ENCODE data around the gene CFAP92. TPM values are rescaled to one million over a fixed set of nuclear protein-coding genes. Genes with fewer than 3 reads are reported as not detected.

The CFAP92 gene
- total RNA-seq, 3 donors from 2014 or later: 0.66 to 1.4 (median 1.3) TPM

- no peaks in the 10 kb centered on the region for H3K9me3 ChIP-seq
- intact Hi-C loops (cut with DNase I; ENCODE audit: low total_unique reads): no loop called here
- no peak overlapping the region for H3K4me3 ChIP-seq
- TF ChIP-seq POLR2A (IDR thresholded peaks at IDR 0.05) (no peak), POLR2AphosphoS5 (IDR thresholded peaks at IDR 0.05) (no peak), CTCF (IDR thresholded peaks at IDR 0.05) (no peak)
- no peak for DNase-seq (ENCODE audit: low spot score in 2 of 2)
- no peaks in the 10 kb centered on the region for H3K4me1 ChIP-seq
- no peaks in the 10 kb centered on the region for H3K27me3 ChIP-seq
- H3K27ac ChIP-seq: no peak overlapping the region
- no peaks in the 10 kb centered on the region for H3K36me3 ChIP-seq
Measured at GRCh38 chr3:129020691-129021090, 26.8 kb upstream of the CFAP92 start.

DNA sequence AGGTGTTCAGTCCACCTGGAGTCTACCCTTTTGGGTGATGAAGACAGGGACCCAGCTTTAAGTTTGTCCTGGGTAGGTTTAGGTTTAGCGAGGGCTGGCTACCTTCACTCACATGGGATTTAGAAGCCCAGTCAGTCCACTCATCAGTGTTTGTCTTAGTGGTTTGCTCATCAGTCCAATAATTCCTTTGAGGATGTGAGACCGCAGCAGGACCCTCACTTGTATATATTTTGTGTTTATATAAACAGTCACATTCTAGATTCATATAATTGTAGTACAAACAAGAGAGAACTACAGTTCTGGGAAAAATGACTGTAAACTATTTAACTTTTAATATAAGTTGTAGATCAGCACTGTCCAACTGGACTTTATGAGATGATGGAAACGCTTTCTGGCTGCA lies 25.4 kb upstream of the CFAP92 start:
- intact Hi-C loops (cut with DNase I; ENCODE audit: low total_unique reads): loop anchor here (5.0 kb wide), 1 partner anchor 532 kb away; no protein-coding TSS in a partner anchor
- no peak for TF ChIP-seq CTCF (IDR thresholded peaks at IDR 0.05)
- TF ChIP-seq POLR2AphosphoS5 (IDR thresholded peaks at IDR 0.05): no peak
- no peaks in the 10 kb centered on the region for H3K27me3 ChIP-seq
- no peak overlapping the region for H3K27ac ChIP-seq
- H3K4me1 ChIP-seq: no peaks in the 10 kb centered on the region
- no peaks in the 10 kb centered on the region for H3K36me3 ChIP-seq
- H3K9me3 ChIP-seq: no peaks in the 10 kb centered on the region
- no peak for DNase-seq (ENCODE audit: low spot score in 2 of 2)
- no peak overlapping the region for H3K4me3 ChIP-seq

GRCh38 chr3:129018751-129019150 lies 24.9 kb upstream of the CFAP92 start:
- no peak overlapping the region for H3K4me3 ChIP-seq
- no peaks in the 10 kb centered on the region for H3K27me3 ChIP-seq
- DNase-seq (ENCODE audit: low spot score in 2 of 2): no peak
- intact Hi-C loops (cut with DNase I; ENCODE audit: low total_unique reads): loop anchor here (5.0 kb wide), 1 partner anchor 531 kb away; no protein-coding TSS in a partner anchor
- no peak overlapping the region for H3K27ac ChIP-seq
- H3K36me3 ChIP-seq: no peaks in the 10 kb centered on the region
- H3K4me1 ChIP-seq: no peaks in the 10 kb centered on the region
- H3K9me3 ChIP-seq: no peaks in the 10 kb centered on the region
- no peak for TF ChIP-seq CTCF (IDR thresholded peaks at IDR 0.05)
- TF ChIP-seq POLR2A (IDR thresholded peaks at IDR 0.05): no peak
- TF ChIP-seq POLR2AphosphoS5 (IDR thresholded peaks at IDR 0.05): no peak

DNA sequence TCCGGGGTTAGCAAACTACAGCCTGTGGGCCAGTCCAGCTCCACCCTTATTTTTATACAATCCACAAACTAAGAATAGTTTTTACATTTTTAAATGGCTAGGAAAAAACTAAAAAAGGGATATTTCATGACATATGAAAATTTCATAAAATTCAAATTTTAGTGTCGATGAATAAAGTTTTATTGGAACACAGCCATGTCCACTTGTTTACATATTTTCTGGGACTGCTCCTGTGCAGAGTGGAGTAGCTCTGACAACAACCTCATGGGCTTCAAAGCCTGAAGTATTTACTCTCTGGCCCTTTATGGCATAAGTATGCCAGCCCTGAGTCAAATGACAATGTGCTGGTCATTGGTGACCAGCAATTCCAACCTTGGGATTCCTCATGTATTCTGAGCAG lies 24.4 kb upstream of the CFAP92 start:
- Histone ChIP-seq H3K36me3 (no peaks in the 10 kb centered on the region), H3K9me3 (no peaks in the 10 kb centered on the region), H3K4me1 (no peaks in the 10 kb centered on the region), H3K4me3 (no peak overlapping the region), H3K27me3 (no peaks in the 10 kb centered on the region), H3K27ac (no peak overlapping the region)
- intact Hi-C loops (cut with DNase I; ENCODE audit: low total_unique reads): loop anchor here (5.0 kb wide), 1 partner anchor 531 kb away; no protein-coding TSS in a partner anchor
- TF ChIP-seq POLR2AphosphoS5 (IDR thresholded peaks at IDR 0.05) (no peak), POLR2A (IDR thresholded peaks at IDR 0.05) (no peak), CTCF (IDR thresholded peaks at IDR 0.05) (no peak)
- no peak for DNase-seq (ENCODE audit: low spot score in 2 of 2)

DNA sequence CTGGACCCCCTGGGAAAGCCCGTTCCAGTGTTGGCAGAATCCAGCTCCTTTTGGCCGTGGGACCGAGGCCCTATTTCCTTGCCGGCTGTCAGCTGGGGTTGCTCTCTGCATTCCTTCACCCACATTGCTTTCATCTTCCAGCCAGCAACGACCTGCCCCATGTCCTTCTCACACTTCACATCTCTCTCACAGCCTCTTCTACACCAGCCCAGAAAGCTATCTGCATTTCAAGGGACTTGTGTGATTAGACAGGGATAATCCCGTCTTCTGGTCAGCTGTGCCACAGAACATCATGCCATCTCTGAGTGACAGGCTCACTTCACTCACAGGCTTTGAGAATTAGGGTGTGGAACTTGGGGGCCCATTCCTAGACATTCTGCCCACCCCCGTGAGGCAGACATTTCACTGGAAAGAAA lies 23.6 kb upstream of the CFAP92 start:
- H3K9me3 ChIP-seq: no peaks in the 10 kb centered on the region
- no peak for TF ChIP-seq POLR2AphosphoS5 (IDR thresholded peaks at IDR 0.05)
- TF ChIP-seq CTCF (IDR thresholded peaks at IDR 0.05): no peak
- TF ChIP-seq POLR2A (IDR thresholded peaks at IDR 0.05): no peak
- no peaks in the 10 kb centered on the region for H3K4me1 ChIP-seq
- DNase-seq (ENCODE audit: low spot score in 2 of 2): no peak
- no peaks in the 10 kb centered on the region for H3K27me3 ChIP-seq
- peak overlapping the region in 1 of 2 donors; percentile 78 for H3K27ac ChIP-seq
- H3K4me3 ChIP-seq: no peak overlapping the region
- intact Hi-C loops (cut with DNase I; ENCODE audit: low total_unique reads): loop anchor here (5.0 kb wide), 1 partner anchor 530 kb away; no protein-coding TSS in a partner anchor
- H3K36me3 ChIP-seq: no peaks in the 10 kb centered on the region

Data from breast epithelium (tissue), 4 donors.